GM10266 (cell line): ENCODE measurements around the gene JPH2.

ENCODE experiments used
- DNase-seq: peaks from one replicate; pipeline ENCODE4 v3.0.0; 2012; ENCODE audit errors: extremely low spot score
- CTCF ChIP-seq: IDR thresholded peaks from 2 replicates; pipeline ENCODE4 v1.5.1; 2012; ENCODE audit warnings: mild to moderate bottlenecking, low read depth; ENCODE audit not compliant: control insufficient read depth, insufficient read depth; ENCODE audit errors: missing control alignments

JPH2 gene

GRCh38 chr20:44211177-44212039 is 24.4 kb upstream of the JPH2 start:
- no peak for TF ChIP-seq CTCF
- no peak for DNase-seq

GRCh38 chr20:44210406-44211176 is 23.6 kb upstream of the JPH2 start, which contains the start of gene OSER1:
Gene OSER1, minus strand, starts transcription at chr20:44210771. Its CDS starts 3,814 bp downstream, at chr20:44206957.
- no peak for TF ChIP-seq CTCF
- peak; percentile 97 for DNase-seq

GRCh38 chr20:44209686-44210405 is 22.9 kb upstream of the JPH2 start:
- TF ChIP-seq CTCF: peak; percentile 1
- DNase-seq: no peak

- no peak for TF ChIP-seq CTCF
- DNase-seq: no peak
Observed at GRCh38 chr20:44208770-44209169, 21.8 kb upstream of the JPH2 start.

- TF ChIP-seq CTCF: no peak
- DNase-seq: no peak
Observed at GRCh38 chr20:44208165-44208564, 21.2 kb upstream of the JPH2 start.

GRCh38 chr20:44207126-44207723 is 20.2 kb upstream of the JPH2 start:
- TF ChIP-seq CTCF: no peak
- DNase-seq: no peak
